ENCODE results near the gene UBR3. TPM values are rescaled to one million over a fixed set of nuclear protein-coding genes. Genes with fewer than 3 reads are reported as not detected.

The UBR3 gene
- total RNA-seq, 1 donor from 2014 or later, result 47.7 TPM

GRCh38 chr2:169824373-169825333 lies 2.6 kb upstream of the UBR3 start, which contains the start of gene METTL5:
TSS of gene METTL5 (minus strand) at chr2:169824905. CDS start at chr2:169824597, 308 bp downstream.
- peaks cover 6% of the 10 kb centered on the region for H3K36me3 Mint-ChIP-seq
- H3K4me3 Mint-ChIP-seq, result peak within 1 kb of the TSS; percentile 78
- H3K27me3 Mint-ChIP-seq (ENCODE audit: low read depth), result no peaks in the 10 kb centered on the region
- TF ChIP-seq, protein P1, sequence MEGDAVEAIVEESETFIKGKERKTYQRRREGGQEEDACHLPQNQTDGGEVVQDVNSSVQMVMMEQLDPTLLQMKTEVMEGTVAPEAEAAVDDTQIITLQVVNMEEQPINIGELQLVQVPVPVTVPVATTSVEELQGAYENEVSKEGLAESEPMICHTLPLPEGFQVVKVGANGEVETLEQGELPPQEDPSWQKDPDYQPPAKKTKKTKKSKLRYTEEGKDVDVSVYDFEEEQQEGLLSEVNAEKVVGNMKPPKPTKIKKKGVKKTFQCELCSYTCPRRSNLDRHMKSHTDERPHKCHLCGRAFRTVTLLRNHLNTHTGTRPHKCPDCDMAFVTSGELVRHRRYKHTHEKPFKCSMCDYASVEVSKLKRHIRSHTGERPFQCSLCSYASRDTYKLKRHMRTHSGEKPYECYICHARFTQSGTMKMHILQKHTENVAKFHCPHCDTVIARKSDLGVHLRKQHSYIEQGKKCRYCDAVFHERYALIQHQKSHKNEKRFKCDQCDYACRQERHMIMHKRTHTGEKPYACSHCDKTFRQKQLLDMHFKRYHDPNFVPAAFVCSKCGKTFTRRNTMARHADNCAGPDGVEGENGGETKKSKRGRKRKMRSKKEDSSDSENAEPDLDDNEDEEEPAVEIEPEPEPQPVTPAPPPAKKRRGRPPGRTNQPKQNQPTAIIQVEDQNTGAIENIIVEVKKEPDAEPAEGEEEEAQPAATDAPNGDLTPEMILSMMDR (IDR thresholded peaks at IDR 0.05; ENCODE audit: unreplicated experiment), result peak; percentile 75
- no peaks in the 10 kb centered on the region for H3K9me3 Mint-ChIP-seq
- H3K4me1 Mint-ChIP-seq, result peaks cover 34% of the 10 kb centered on the region
- peak within 1 kb of the TSS; percentile 89 for H3K27ac Mint-ChIP-seq
- peak; percentile 74 to 85 for DNase-seq (ENCODE audit: low spot score in 2 of 2, unreplicated experiment in 2 of 2)

DNA sequence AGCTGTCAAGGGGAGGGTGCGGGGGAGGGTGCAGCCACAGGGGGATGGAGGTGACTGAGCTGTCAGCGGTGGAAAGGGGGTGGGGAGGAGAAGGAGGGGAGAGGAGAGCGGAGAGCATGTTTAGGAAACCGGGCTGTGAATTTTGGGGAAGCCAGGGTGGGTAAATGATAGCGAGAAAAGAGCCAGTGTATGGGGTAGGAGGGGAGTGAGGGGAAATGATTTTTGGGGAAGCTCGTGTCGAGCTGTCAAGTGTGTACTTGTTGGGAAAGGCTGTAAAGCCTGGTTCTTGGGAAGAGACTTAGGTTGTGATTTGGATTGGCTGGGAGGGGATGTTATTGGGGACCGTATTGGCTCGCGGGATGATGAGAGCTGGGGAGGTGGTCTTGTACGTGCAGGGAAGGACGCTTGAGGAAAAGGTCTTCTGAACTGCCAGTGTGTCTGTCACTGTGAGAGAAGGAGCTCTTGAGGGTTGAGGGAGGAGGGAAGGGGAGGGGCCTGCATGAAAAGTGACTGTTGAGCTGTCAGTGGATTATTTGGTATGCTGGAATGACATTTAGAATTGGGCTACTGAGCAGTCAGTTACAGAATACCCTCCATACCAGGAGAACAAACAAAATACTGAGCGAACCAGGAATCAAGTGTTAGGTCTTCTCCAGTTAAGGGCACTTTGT lies 1.0 kb downstream of the UBR3 start:
- Mint-ChIP-seq H3K9me3 (no peaks in the 10 kb centered on the region), H3K36me3 (peaks cover 3% of the 10 kb centered on the region), H3K27ac (peak overlapping the region; percentile 91), H3K27me3 (ENCODE audit: low read depth) (no peaks in the 10 kb centered on the region), H3K4me3 (peak overlapping the region; percentile 87), H3K4me1 (peaks cover 26% of the 10 kb centered on the region)
- peak in 1 of 2 experiments; percentile 43 for DNase-seq (ENCODE audit: low spot score in 2 of 2, unreplicated experiment in 2 of 2)
- TF ChIP-seq, protein P1 (IDR thresholded peaks at IDR 0.05; ENCODE audit: unreplicated experiment), result no peak

- TF ChIP-seq, protein P1 (IDR thresholded peaks at IDR 0.05; ENCODE audit: unreplicated experiment), result no peak
- Mint-ChIP-seq H3K4me3 (no peak overlapping the region), H3K4me1 (peaks cover 16% of the 10 kb centered on the region), H3K36me3 (peaks cover 3% of the 10 kb centered on the region), H3K27ac (no peak overlapping the region), H3K27me3 (ENCODE audit: low read depth) (no peaks in the 10 kb centered on the region), H3K9me3 (peaks cover 4% of the 10 kb centered on the region)
- DNase-seq (ENCODE audit: low spot score in 2 of 2, unreplicated experiment in 2 of 2), result no peak
Observed at GRCh38 chr2:169834401-169834800, 7.1 kb downstream of the UBR3 start.

DNA sequence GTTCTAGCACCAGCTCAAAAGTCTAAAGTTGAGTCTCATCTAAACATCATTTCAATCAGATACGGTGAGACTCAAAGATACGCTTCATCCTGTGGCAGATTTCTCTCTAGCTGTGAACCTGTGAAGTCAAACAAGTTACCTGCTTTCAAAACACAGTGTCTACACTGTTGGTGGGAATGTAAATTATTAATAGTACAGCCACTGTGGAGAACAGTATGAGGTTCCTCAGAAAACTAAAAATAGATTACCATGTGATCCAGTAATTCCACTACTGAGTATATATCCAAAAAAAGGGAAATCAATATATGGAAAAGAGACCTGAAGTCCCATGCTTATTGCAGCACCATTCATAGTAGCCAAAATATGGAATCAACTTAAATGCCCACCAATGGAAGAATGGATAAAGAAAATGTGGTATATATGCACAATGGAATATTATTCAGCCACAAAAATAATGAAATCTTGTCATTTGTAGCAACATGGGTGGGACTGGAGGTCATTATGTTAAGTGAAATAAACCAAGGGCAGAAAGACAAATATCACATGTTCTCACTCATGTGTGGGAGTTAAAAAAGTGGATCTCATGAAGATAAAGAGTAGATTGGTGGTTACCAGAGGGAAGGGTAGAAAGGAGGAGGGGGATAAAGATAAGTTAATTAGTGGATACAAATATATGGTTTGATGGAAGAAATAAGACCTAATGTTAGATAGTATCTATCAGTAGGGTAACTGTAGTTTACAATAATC lies 11.7 kb downstream of the UBR3 start:
- H3K27me3 Mint-ChIP-seq (ENCODE audit: low read depth), result no peaks in the 10 kb centered on the region
- DNase-seq (ENCODE audit: low spot score in 2 of 2, unreplicated experiment in 2 of 2), result no peak
- peak overlapping the region; percentile 55 for H3K27ac Mint-ChIP-seq
- no peak overlapping the region for H3K4me3 Mint-ChIP-seq
- H3K9me3 Mint-ChIP-seq, result peaks cover 4% of the 10 kb centered on the region
- TF ChIP-seq, protein P1 (IDR thresholded peaks at IDR 0.05; ENCODE audit: unreplicated experiment), result no peak
- H3K4me1 Mint-ChIP-seq, result peaks cover 27% of the 10 kb centered on the region
- peaks cover 4% of the 10 kb centered on the region for H3K36me3 Mint-ChIP-seq
